Thyroid gland (tissue), 4 donors: Measurements from ENCODE around the gene FAM124B. TPM values are rescaled to one million over a fixed set of nuclear protein-coding genes. Genes with fewer than 3 reads are reported as not detected.
A peak's percentile ranks its signal among the peaks of the same experiment; 100 is the strongest.

Experiments used
- DNase-seq, 2 donors: peaks; one replicate each; pipeline ENCODE4 v3.0.0-alpha.2; 2019
- H3K27ac ChIP-seq, 3 donors: fragments of 200-600 bp; sonication (generic); 1 replicate in 2 of 3; 2 replicates in 1 of 3; pipeline ENCODE4 v1.5.1; 2016 to 2019; ENCODE audit warnings: mild to moderate bottlenecking in 1 of 3, moderate library complexity in 1 of 3
- H3K27me3 ChIP-seq: fragments of 200-600 bp; sonication (generic); one replicate; pipeline ENCODE4 v1.5.1; 2019
- H3K36me3 ChIP-seq, 2 donors: fragments of 200-600 bp; sonication (generic); one replicate each; pipeline ENCODE4 v1.5.1; 2016 to 2019
- H3K4me1 ChIP-seq, 2 donors: fragments of 200-600 bp; sonication (generic); one replicate each; pipeline ENCODE4 v1.5.1; 2017 to 2019
- H3K4me3 ChIP-seq, 3 donors: fragments of 200-600 bp; sonication (generic); replicated peaks in 1 of 3; 1 replicate in 2 of 3; 2 replicates in 1 of 3; pipeline ENCODE4 v1.5.1; 2016; ENCODE audit warnings: mild to moderate bottlenecking in 1 of 3
- H3K9me3 ChIP-seq: fragments of 200-600 bp; sonication (generic); one replicate; pipeline ENCODE4 v1.5.1; 2017
- POLR2A ChIP-seq, 2 donors: fragments of 450-650 bp; IDR thresholded peaks; one replicate each; pipeline ENCODE4 v1.6.1; 2017; ENCODE audit warnings: antibody characterized with exemption in 2 of 2, mild to moderate bottlenecking in 2 of 2, moderate library complexity in 1 of 2
- WGBS, 2 donors: methylation state at CpG; one replicate each; pipeline ENCODE4 v1.1.5; 2017; 5-methylcytosine and 5-hydroxymethylcytosine counted together
- intact Hi-C: fragments of 100-400 bp; cut with DNase I; formaldehyde crosslinking; loops from one replicate; pipeline ENCODE4 v1.15.1; 2023
- total RNA-seq, 4 donors: library from RNA; depleted of rRNA; stranded (reverse); fragments of >200 nt; gene quantifications; one replicate each; pipeline ENCODE4 v1.2.3, GENCODE V29; 2016
- TF ChIP-seq, protein P1 (sequence below), 6 experiments: fragments of 200-600 bp in 3 of 6; fragments of 450-650 bp in 3 of 6; sonication (generic) in 3 of 6; IDR thresholded peaks; one replicate each; pipeline ENCODE4 v1.5.1; 2016 to 2019; ENCODE audit warnings: antibody characterized with exemption in 6 of 6, mild to moderate bottlenecking in 2 of 6, inconsistent platforms in 1 of 6, moderate library complexity in 1 of 6

Gene FAM124B
- total RNA-seq, 4 donors from 2014 or later: 0.88 to 2.7 (median 1.3) TPM

- TF ChIP-seq, protein P1, sequence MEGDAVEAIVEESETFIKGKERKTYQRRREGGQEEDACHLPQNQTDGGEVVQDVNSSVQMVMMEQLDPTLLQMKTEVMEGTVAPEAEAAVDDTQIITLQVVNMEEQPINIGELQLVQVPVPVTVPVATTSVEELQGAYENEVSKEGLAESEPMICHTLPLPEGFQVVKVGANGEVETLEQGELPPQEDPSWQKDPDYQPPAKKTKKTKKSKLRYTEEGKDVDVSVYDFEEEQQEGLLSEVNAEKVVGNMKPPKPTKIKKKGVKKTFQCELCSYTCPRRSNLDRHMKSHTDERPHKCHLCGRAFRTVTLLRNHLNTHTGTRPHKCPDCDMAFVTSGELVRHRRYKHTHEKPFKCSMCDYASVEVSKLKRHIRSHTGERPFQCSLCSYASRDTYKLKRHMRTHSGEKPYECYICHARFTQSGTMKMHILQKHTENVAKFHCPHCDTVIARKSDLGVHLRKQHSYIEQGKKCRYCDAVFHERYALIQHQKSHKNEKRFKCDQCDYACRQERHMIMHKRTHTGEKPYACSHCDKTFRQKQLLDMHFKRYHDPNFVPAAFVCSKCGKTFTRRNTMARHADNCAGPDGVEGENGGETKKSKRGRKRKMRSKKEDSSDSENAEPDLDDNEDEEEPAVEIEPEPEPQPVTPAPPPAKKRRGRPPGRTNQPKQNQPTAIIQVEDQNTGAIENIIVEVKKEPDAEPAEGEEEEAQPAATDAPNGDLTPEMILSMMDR (IDR thresholded peaks at IDR 0.05): no peak
- H3K9me3 ChIP-seq: no peaks in the 10 kb centered on the region
- no peaks in the 10 kb centered on the region for H3K27me3 ChIP-seq
- no peak overlapping the region for H3K27ac ChIP-seq
- no peak overlapping the region for H3K4me3 ChIP-seq
- DNase-seq: no peak
- H3K4me1 ChIP-seq: no peaks in the 10 kb centered on the region
- intact Hi-C loops: no loop called here
- no peaks in the 10 kb centered on the region for H3K36me3 ChIP-seq
- WGBS, 2 donors: 87 to 94% methylated on average over 1 of the region's 1 CpG
Measured at GRCh38 chr2:224378701-224379097, 23.2 kb downstream of the FAM124B start.

GRCh38 chr2:224377751-224378700, 23.9 kb downstream of the FAM124B start:
- H3K27me3 ChIP-seq: no peaks in the 10 kb centered on the region
- no peaks in the 10 kb centered on the region for H3K9me3 ChIP-seq
- intact Hi-C loops: no loop called here
- no peak for DNase-seq
- H3K27ac ChIP-seq: no peak overlapping the region
- H3K36me3 ChIP-seq: no peaks in the 10 kb centered on the region
- no peaks in the 10 kb centered on the region for H3K4me1 ChIP-seq
- WGBS, 2 donors: 73 to 77% methylated on average over 6 of the region's 6 CpGs
- TF ChIP-seq POLR2A (IDR thresholded peaks at IDR 0.05): no peak
- TF ChIP-seq, protein P1 (IDR thresholded peaks at IDR 0.05): peak in 1 of 6 experiments; percentile 8
- no peak overlapping the region for H3K4me3 ChIP-seq

DNA sequence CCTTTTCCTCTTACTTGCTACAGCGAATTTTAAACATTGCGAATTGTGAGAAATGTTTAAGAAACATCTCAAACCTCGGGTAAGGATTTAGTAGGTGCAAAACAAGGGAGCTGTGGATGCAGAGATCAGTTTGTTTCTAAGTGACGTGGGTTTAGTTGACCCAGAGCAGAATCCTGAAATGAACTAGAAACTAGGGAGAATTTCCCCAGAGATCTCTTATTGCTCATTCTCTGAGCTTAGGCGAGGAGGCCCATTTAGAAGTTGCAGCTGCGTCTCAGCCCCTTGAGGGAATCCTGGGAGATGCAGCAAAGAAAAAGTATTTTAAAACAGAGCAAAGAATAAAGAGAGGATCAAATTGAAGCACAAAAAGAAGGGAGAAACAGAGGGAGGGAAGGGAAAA, 29.3 kb downstream of the FAM124B start:
- 85 to 87% methylated on average over 6 of the region's 6 CpGs for WGBS, 2 donors
- H3K4me1 ChIP-seq: no peaks in the 10 kb centered on the region

GRCh38 chr2:224369028-224369632, 32.8 kb downstream of the FAM124B start:
- 39 to 58% methylated on average over 7 of the region's 7 CpGs for WGBS, 2 donors
- Histone ChIP-seq H3K27ac (no peak overlapping the region), H3K9me3 (no peaks in the 10 kb centered on the region), H3K27me3 (no peaks in the 10 kb centered on the region), H3K4me1 (no peaks in the 10 kb centered on the region), H3K4me3 (no peak overlapping the region), H3K36me3 (no peaks in the 10 kb centered on the region)
- TF ChIP-seq POLR2A (IDR thresholded peaks at IDR 0.05): no peak
- TF ChIP-seq, protein P1 (IDR thresholded peaks at IDR 0.05): peak; percentile 22 to 66 (median 36)
- no peak for DNase-seq
- intact Hi-C loops: no loop called here

More for the DNA sequence above, 29.3 kb downstream of the FAM124B start:
- Histone ChIP-seq H3K9me3 (no peaks in the 10 kb centered on the region), H3K36me3 (no peaks in the 10 kb centered on the region), H3K4me3 (no peak overlapping the region), H3K27me3 (no peaks in the 10 kb centered on the region), H3K27ac (no peak overlapping the region)
- no peak for TF ChIP-seq POLR2A (IDR thresholded peaks at IDR 0.05)
- TF ChIP-seq, protein P1 (IDR thresholded peaks at IDR 0.05): no peak
- intact Hi-C loops: no loop called here
- DNase-seq: no peak
